ENCODE measurements around the gene ZBTB37.
"Not testable (repeated sequence)": the region's sequence is repeated elsewhere in the genome, so short reads cannot be mapped to it uniquely, and the experiment has no call there.

Gene ZBTB37

DNA sequence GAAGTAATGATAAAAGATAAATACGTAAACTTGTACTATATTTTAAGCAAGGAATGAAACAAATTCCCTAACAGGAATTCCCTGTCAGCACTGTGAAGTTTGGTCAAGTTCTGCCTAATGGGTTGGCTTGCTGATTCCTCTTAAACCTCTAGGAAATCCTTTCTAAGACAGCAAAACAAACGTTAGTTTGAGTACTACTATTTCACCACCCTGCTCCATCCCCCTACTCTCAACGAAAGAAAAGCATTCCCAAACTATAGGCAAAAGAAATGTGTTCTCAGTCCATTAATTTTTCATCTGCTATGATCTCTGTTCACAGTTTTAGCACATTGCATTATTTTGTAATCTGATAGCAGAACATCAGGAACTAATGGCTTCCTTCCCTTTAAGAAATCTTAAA, 32.8 kb downstream of the ZBTB37 start:
- Mint-ChIP-seq H3K27ac (no peak overlapping the region), H3K9me3 (no peaks in the 10 kb centered on the region), H3K4me1 (ENCODE audit: low read depth) (peaks cover 5% of the 10 kb centered on the region), H3K4me3 (no peak overlapping the region), H3K27me3 (no peaks in the 10 kb centered on the region), H3K36me3 (ENCODE audit: low read depth) (peaks cover 5% of the 10 kb centered on the region)
- intact Hi-C loops (cut with micrococcal nuclease): no loop called here

DNA sequence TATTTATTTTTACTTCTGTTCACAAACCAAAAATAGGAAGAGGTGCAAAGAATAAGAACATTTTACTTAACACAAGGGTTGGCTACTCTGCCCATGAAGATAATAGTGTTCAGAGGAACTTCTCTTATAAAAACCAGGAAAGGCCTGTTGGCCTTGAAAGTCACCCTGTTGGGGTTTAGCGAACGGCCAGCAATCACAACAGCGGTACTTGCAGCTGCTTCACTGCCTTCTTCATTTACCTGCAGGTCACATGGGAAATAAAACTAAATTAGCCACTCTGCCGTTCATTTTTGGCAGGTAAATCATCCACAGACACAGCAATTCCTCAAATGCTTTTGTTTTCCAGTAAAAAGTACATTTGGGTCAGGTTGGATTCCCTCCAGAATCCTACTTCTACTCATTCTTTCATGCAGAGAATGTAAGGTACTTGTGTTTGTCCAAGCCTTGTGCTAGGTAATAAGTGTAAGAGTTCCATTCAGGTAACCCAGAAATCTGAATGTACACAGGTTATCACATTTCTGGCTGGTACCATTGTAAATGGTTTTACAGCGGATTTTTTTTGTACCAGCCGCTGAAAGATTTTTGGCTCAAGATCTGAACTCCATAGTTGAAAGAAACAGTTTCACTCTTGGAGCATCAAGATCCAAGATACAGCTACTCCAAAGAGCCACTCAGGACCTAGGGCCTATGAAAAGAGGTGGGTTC, 35.8 kb downstream of the ZBTB37 start:
- Mint-ChIP-seq H3K27ac (no peak overlapping the region), H3K27me3 (no peaks in the 10 kb centered on the region), H3K4me1 (ENCODE audit: low read depth) (peaks cover 5% of the 10 kb centered on the region), H3K9me3 (no peaks in the 10 kb centered on the region), H3K36me3 (ENCODE audit: low read depth) (no peaks in the 10 kb centered on the region), H3K4me3 (no peak overlapping the region)
- intact Hi-C loops (cut with micrococcal nuclease): no loop called here

DNA sequence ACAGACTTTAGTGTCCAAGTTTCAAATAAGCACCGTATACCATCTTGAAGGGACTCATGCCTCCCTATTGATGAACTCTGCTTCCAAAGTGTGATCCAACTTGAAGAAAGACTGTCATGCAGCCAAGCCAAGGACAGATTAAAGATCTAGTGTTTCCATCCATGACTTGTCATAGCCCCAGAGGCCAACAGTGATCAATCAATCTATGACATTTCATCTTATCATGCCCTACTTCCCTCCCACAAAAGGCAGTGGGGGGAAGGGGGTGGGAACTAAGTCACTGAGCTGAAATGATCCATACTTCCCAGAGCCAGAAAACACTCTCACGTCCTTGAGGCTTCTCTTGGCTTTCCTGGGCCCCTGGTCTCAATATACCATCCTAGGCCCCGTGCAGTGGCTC, 44.9 kb downstream of the ZBTB37 start:
- intact Hi-C loops (cut with micrococcal nuclease): no loop called here
- Mint-ChIP-seq H3K9me3 (no peaks in the 10 kb centered on the region), H3K36me3 (ENCODE audit: low read depth) (no peaks in the 10 kb centered on the region), H3K27me3 (peaks cover 1% of the 10 kb centered on the region), H3K4me3 (no peak overlapping the region), H3K4me1 (ENCODE audit: low read depth) (no peaks in the 10 kb centered on the region), H3K27ac (no peak overlapping the region)

DNA sequence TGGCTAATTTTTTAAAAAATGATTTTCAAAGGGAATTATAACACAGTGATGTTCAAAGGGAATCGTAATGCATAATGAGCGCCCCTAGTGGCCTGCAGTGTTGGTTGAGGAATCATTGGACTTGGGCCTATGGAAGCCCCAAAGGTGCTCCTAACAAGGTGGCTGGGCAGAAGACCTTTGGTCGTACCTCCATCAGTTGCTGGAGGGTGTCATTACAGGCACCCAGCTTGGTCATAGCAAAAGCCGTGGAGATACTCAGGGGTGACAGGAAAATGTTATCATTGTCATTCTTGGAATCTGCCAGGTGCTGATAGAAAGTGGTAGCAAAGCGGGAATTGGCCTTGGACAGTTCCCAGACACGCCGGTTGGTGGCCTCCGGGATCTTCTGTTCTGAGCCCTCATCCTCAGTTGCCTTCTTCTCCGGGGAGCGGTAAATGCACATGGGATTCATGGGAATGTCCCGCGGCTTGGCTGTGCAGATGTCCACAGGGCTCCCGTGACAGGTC, 46.2 kb downstream of the ZBTB37 start:
- Mint-ChIP-seq H3K4me3 (no peak overlapping the region), H3K27me3 (peaks cover 1% of the 10 kb centered on the region)

DNA sequence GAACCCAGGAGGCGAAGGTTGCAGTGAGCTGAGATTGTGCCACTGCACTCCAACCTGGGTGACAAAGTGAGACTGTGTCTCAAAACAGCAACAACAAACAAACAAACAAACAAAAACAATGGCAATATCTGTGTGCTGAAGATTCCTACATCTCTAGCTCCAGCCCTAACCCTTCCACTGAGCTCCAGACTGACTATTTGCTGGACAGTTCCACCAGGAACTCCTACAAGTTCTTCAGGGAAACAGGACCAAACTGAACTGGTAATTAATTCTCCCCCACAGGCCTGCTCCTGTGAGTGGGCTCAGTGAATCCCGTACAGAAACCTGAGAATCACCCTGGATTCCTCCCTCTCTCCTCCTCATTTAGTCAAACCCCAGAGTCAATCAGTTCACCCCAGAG, 47.4 kb downstream of the ZBTB37 start:
- Mint-ChIP-seq H3K36me3 (ENCODE audit: low read depth) (no peaks in the 10 kb centered on the region), H3K27ac (no peak overlapping the region), H3K9me3 (no peaks in the 10 kb centered on the region), H3K27me3 (peaks cover 1% of the 10 kb centered on the region), H3K4me3 (no peak overlapping the region), H3K4me1 (ENCODE audit: low read depth) (no peaks in the 10 kb centered on the region)
- intact Hi-C loops (cut with micrococcal nuclease): no loop called here

More for the DNA sequence above, 46.2 kb downstream of the ZBTB37 start:
- no peaks in the 10 kb centered on the region for H3K36me3 Mint-ChIP-seq (ENCODE audit: low read depth)
- intact Hi-C loops (cut with micrococcal nuclease): no loop called here
- H3K27ac Mint-ChIP-seq: no peak overlapping the region
- no peaks in the 10 kb centered on the region for H3K9me3 Mint-ChIP-seq
- H3K4me1 Mint-ChIP-seq (ENCODE audit: low read depth): no peaks in the 10 kb centered on the region

DNA sequence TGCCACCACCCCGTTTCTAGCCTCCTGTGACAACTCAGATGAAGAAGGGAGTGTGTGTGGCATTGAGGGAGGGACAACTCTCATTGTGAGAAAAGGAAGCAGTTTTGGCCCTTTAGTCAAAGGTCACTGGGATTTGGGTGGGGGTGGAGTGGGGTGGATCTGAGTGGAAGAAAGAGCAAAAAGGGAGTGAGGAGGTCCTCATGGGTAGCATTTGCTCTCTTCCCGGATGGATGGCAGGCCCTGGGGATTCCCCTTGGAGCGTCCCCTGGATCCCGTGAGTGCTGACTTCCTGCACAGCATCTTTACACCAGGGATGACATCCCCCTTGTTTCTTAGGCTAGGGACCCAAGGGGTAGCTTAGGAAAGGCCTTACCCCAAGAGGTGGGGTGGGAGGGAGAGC, 48.5 kb downstream of the ZBTB37 start:
- peaks cover 1% of the 10 kb centered on the region for H3K27me3 Mint-ChIP-seq
- no peaks in the 10 kb centered on the region for H3K36me3 Mint-ChIP-seq (ENCODE audit: low read depth)
- intact Hi-C loops (cut with micrococcal nuclease): no loop called here
- no peak overlapping the region for H3K27ac Mint-ChIP-seq
- no peaks in the 10 kb centered on the region for H3K4me1 Mint-ChIP-seq (ENCODE audit: low read depth)
- no peaks in the 10 kb centered on the region for H3K9me3 Mint-ChIP-seq
- no peak overlapping the region for H3K4me3 Mint-ChIP-seq

DNA sequence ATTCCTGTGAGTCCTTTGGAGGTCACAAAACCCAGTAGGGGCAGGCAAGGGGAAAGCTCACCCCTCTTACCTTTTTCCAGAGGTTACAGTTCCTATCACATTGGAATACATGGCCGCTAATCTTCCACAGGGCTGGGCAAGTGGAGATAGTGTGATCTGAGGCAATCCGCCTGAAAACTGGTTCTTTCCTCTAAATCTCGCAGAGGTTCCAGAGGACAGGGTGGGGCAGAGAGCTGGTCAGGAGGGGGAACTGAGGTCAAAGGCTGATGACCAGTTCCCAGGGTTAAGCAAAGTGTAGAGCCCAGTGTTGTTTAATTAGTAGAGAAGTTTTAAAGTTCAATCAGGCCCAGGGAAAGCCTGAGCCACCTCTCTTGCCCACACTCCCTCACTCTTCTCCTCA, 49.0 kb downstream of the ZBTB37 start, which contains the start of gene SERPINC1:
TSS of gene SERPINC1 (minus strand) at position 179 of the 400 bp plus-strand sequence. CDS start at position 111, 68 bp downstream.
- no peaks in the 10 kb centered on the region for H3K9me3 Mint-ChIP-seq
- H3K36me3 Mint-ChIP-seq (ENCODE audit: low read depth): no peaks in the 10 kb centered on the region
- peaks cover 1% of the 10 kb centered on the region for H3K27me3 Mint-ChIP-seq
- intact Hi-C loops (cut with micrococcal nuclease): no loop called here
- H3K27ac Mint-ChIP-seq: no peak within 1 kb of the TSS
- H3K4me3 Mint-ChIP-seq: no peak within 1 kb of the TSS
- no peaks in the 10 kb centered on the region for H3K4me1 Mint-ChIP-seq (ENCODE audit: low read depth)

DNA sequence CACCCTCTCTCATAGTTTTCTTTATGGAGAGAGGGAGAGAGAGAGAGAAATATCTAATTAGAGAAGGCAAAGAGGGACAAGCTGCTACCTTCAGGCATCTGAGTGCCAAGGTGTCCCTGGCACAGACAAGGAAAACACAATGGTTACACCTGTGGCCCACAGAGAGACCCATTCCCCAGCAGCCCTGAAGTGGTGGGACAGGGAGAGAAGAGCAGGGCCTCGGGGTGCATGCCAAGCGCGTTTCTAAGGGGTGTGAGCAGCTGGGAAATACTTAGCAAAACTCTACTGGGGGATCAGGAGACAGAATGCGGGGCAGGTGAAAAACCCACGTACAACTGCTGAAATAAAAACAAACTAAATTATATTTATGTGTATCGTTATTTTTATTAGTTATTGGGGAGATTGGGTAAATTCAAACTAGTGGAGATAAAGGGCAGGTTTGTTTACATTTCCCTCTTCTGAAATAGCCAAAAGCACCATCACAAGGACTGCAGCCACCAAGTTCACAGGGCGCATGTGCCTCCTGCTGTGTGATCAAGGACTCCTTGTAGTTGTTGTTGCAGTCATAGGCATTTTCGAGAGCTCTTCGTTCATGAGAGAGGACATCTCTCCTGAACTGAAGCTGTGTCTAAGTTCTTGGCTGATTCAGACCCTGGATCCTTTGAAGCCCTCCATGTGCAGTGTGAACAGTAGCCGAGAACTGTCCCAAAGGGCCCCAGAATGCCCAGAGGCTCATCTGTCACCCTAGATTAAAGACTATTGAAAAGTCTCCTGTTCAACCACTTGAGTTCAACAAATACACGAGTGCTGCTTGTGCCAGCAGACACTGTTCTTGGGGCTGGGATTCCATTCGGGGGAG, 49.7 kb downstream of the ZBTB37 start:
- Mint-ChIP-seq H3K4me1 (ENCODE audit: low read depth) (no peaks in the 10 kb centered on the region), H3K9me3 (no peaks in the 10 kb centered on the region), H3K4me3 (no peak overlapping the region), H3K27me3 (no peaks in the 10 kb centered on the region), H3K36me3 (ENCODE audit: low read depth) (no peaks in the 10 kb centered on the region), H3K27ac (no peak overlapping the region)
- intact Hi-C loops (cut with micrococcal nuclease): no loop called here

DNA sequence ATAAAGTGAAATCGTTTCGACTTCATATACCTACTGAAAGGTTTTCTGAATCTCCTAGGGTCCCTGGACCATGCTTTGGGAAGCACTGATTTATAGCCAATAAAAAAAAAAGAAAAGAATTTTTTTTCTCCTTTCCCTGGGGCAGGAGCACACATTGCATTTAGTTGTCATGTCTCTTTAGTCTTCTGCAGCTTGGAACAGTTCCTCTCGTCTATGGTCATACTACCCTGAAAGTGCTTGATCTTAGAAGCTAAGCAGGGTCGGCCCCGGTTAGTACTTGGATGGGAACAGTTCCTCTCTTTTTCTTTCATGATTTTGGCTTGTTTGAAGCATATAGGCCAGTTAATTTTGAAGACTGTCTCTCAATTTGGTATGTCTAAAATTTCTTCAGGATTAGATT, 52.7 kb downstream of the ZBTB37 start:
- H3K27me3 Mint-ChIP-seq: peaks cover 2% of the 10 kb centered on the region
- H3K4me1 Mint-ChIP-seq (ENCODE audit: low read depth): no peaks in the 10 kb centered on the region
- intact Hi-C loops (cut with micrococcal nuclease): no loop called here
- H3K4me3 Mint-ChIP-seq: no peak overlapping the region
- no peaks in the 10 kb centered on the region for H3K36me3 Mint-ChIP-seq (ENCODE audit: low read depth)
- H3K27ac Mint-ChIP-seq: no peak overlapping the region
- H3K9me3 Mint-ChIP-seq: no peaks in the 10 kb centered on the region

DNA sequence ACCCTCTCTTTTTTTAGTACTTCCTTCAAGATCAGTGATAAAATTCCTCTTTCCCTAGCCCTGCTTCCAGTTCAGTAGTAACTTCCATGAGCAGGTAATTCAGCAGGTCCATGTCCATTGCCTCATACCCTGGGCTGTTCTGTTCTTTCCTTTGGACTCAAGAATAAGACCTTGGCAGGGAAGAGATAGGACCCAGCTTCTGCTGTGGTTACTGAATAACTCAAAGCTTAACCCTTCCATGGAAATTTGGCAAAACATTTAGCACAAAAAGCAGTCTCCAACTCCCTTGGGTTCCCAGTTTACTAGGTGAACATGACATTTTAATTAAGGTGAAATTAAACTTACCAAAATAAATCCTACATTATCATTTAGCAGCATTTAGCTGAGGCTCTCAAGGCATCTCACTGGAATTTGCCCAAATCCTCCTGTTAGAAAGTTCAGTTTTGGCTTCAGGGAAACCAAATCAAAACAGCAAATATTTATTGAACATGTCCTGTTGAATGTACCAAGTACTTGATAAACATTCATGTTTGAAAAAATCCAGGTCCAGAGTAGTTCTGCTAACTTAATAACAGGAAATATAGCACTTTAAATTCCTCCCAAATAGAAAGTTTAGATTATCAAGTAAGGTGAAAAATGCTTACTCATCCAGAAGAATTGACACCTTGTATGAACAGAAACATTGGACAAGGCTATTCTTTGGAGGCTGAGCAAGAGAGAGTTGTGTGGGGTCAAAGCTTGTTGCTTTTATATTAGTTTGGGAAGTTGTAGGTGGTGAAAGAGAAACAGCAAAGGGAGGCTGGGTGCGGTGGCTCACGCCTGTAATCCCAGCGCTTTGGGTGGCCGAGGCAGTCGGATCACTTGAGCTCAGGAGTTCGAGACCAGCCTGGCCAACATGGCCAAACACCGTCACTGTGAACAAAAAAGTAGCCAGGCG, 57.4 kb downstream of the ZBTB37 start:
- H3K27me3 Mint-ChIP-seq: peaks cover 2% of the 10 kb centered on the region
- H3K9me3 Mint-ChIP-seq: no peaks in the 10 kb centered on the region
- no peak overlapping the region for H3K4me3 Mint-ChIP-seq
- intact Hi-C loops (cut with micrococcal nuclease): no loop called here
- H3K4me1 Mint-ChIP-seq (ENCODE audit: low read depth): no peaks in the 10 kb centered on the region
- H3K36me3 Mint-ChIP-seq (ENCODE audit: low read depth): no peaks in the 10 kb centered on the region
- H3K27ac Mint-ChIP-seq: no peak overlapping the region

DNA sequence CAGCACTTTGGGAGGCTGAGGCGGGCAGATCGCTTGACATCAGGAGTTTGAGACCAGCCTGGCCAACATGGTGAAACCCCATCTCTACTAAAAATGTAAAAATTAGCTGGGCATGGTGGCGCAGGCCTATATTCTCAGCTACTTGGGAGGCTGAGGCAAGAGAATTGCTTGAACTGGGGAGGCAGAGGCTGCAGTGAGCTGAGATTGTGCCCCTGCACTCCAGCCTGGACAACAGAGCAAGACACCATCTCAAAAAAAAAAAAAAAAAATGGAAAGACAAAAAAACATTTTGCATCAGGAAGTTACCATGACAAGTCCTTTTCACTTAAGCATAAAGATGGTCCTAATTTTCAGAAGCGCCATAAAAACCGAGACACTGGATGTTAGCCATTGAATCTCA, 62.4 kb downstream of the ZBTB37 start:
- H3K36me3 Mint-ChIP-seq (ENCODE audit: low read depth): peaks cover 34% of the 10 kb centered on the region
- H3K4me1 Mint-ChIP-seq (ENCODE audit: low read depth); H3K27ac Mint-ChIP-seq; H3K4me3 Mint-ChIP-seq; H3K9me3 Mint-ChIP-seq; intact Hi-C loops (cut with micrococcal nuclease); H3K27me3 Mint-ChIP-seq: not testable (repeated sequence)

DNA sequence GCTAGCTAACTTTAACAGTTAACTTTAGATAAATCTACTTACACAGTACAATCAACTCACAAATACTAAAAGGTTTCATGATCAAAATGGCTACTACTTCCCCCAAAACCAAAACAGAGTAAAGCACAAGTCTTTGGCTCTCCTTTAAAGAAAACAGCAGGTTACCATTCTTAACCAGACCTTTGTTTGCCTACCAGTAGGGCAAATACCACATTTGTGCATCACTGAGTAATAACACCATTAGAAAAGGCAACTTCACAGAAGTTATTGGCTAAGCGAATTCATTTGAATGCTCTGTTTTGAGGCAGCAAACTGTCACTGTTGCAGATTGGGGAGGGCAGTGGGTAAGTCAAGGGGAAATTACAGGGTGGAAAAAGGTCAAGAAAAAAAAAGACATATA, 66.3 kb downstream of the ZBTB37 start:
- no peak overlapping the region for H3K27ac Mint-ChIP-seq
- no peak overlapping the region for H3K4me3 Mint-ChIP-seq
- peaks cover 70% of the 10 kb centered on the region for H3K36me3 Mint-ChIP-seq (ENCODE audit: low read depth)
- intact Hi-C loops (cut with micrococcal nuclease): no loop called here
- H3K27me3 Mint-ChIP-seq: no peaks in the 10 kb centered on the region
- H3K9me3 Mint-ChIP-seq: no peaks in the 10 kb centered on the region
- no peaks in the 10 kb centered on the region for H3K4me1 Mint-ChIP-seq (ENCODE audit: low read depth)

DNA sequence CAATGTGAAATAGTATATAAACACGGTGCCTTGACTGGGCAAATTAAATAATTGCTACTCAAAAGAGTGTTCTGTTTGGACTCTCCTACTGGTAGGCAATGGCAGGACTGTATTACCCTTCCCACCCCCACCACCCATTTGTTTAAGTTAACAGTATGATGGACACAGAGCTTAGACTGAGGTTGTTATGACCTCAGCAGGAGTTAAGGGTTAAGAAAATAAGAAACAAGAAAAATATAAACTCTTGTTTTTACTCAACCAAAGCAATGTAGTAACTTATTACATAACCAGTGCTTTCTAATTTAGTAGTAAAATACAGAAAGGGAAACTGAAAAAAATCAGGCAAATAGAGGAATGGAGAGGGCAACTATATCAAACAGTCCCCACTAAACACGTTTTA, 68.9 kb downstream of the ZBTB37 start:
- H3K27ac Mint-ChIP-seq: no peak overlapping the region
- H3K36me3 Mint-ChIP-seq (ENCODE audit: low read depth): peaks cover 89% of the 10 kb centered on the region
- no peak overlapping the region for H3K4me3 Mint-ChIP-seq
- H3K9me3 Mint-ChIP-seq: no peaks in the 10 kb centered on the region
- intact Hi-C loops (cut with micrococcal nuclease): loop anchor here (5.0 kb wide), 1 partner anchor 35 kb away; no protein-coding TSS in a partner anchor
- H3K27me3 Mint-ChIP-seq: no peaks in the 10 kb centered on the region
- H3K4me1 Mint-ChIP-seq (ENCODE audit: low read depth): no peaks in the 10 kb centered on the region
